Prostate gland (tissue), 2 donors: ENCODE measurements around the gene CDHR1.

Experiments used
- CTCF ChIP-seq, 4 experiments: fragments of 200-600 bp in 2 of 4; fragments of 450-650 bp in 2 of 4; sonication (generic) in 2 of 4; IDR thresholded peaks; 1 replicate in 3 of 4; 2 replicates in 1 of 4; pipeline ENCODE4 v1.5.1; 2016 to 2019; ENCODE audit warnings: antibody characterized with exemption in 4 of 4, mild to moderate bottlenecking in 2 of 4, moderate library complexity in 2 of 4
- POLR2AphosphoS5 ChIP-seq: sonication (generic); formaldehyde crosslinking; IDR thresholded peaks from one replicate; pipeline ENCODE4 v1.6.1; 2017; ENCODE audit warnings: antibody characterized with exemption

GRCh38 chr10:84166620-84167288, 27.6 kb upstream of the CDHR1 start:
- TF ChIP-seq CTCF (IDR thresholded peaks at IDR 0.05) (no peak), POLR2AphosphoS5 (no peak)
